ENCODE measurements around the gene BTG1.

DNA sequence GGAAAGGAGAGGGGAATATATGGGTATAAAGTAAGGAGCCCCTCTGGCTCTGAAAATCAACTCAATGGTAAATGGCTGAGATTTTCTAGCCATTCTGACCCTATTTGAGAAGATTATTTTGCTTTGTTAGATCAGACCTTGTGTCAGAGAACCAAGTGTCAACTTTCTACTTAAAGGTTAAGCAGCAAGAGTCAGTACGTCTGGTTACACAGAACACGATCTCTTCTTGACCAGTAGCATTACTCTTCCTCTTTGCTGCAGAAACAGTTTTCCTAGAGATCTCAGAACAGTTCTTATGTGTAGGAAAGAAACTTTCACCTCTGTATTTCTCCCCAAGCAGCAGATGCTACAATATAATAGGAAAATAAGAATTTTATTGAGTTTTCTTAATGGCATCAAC, 47.4 kb upstream of the BTG1 start:
- TF ChIP-seq POLR2A (IDR thresholded peaks at IDR 0.05): no peak
- TF ChIP-seq, protein P1, sequence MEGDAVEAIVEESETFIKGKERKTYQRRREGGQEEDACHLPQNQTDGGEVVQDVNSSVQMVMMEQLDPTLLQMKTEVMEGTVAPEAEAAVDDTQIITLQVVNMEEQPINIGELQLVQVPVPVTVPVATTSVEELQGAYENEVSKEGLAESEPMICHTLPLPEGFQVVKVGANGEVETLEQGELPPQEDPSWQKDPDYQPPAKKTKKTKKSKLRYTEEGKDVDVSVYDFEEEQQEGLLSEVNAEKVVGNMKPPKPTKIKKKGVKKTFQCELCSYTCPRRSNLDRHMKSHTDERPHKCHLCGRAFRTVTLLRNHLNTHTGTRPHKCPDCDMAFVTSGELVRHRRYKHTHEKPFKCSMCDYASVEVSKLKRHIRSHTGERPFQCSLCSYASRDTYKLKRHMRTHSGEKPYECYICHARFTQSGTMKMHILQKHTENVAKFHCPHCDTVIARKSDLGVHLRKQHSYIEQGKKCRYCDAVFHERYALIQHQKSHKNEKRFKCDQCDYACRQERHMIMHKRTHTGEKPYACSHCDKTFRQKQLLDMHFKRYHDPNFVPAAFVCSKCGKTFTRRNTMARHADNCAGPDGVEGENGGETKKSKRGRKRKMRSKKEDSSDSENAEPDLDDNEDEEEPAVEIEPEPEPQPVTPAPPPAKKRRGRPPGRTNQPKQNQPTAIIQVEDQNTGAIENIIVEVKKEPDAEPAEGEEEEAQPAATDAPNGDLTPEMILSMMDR (IDR thresholded peaks at IDR 0.05 in 8 of 11, conservative IDR thresholded peaks at IDR 0.05 in 3 of 11): no peak
